ENCODE data around the gene ZNF532. TPM values are rescaled to one million over a fixed set of nuclear protein-coding genes. Genes with fewer than 3 reads are reported as not detected.
"Not testable (repeated sequence)": the region's sequence is repeated elsewhere in the genome, so short reads cannot be mapped to it uniquely, and the experiment has no call there.

ZNF532 gene
- total and polyA plus RNA-seq, 2 donors from 2014 or later = 5.7 to 76.3 TPM

DNA sequence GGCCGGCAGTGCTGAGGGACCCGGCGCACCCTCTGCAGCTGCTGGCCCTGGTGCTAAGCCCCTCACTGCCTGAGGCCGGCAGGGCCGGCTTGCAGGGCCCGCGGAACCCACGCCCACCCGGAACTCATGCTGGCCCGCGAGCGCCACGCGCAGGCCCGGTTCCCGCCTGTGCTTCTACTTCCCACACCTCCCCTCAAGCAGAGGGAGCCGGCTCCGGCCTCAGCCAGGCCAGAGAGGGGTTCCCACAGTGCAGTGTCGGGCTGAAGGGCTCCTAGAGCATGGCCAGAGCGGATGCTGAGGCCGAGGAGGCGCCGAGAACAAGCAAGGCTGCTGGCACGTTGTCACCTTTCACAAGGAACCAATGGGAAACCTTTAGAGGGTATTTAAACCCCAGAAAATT, 36.8 kb upstream of the ZNF532 start:
- intact Hi-C loops (cut with DNase I) = no loop called here
- Histone ChIP-seq H3K27me3 (ENCODE audit: control insufficient read depth, insufficient read depth, low read length) (no peaks in the 10 kb centered on the region), H3K27ac (ENCODE audit: low read depth in 2 of 2, low read length in 2 of 2) (no peak overlapping the region), H3K9ac (ENCODE audit: low read length in 3 of 3) (no peak overlapping the region), H3K9me3 (ENCODE audit: control insufficient read depth in 2 of 3, insufficient read depth in 1 of 3, low read length in 3 of 3) (no peaks in the 10 kb centered on the region), H3K36me3 (ENCODE audit: control insufficient read depth in 2 of 3, insufficient read depth in 3 of 3, low read length in 3 of 3) (no peaks in the 10 kb centered on the region), H3K4me3 (ENCODE audit: low read length in 3 of 3) (no peak overlapping the region), H3K4me1 (ENCODE audit: control insufficient read depth in 2 of 3, insufficient read depth in 2 of 3, low read depth in 1 of 3, low read length in 3 of 3) (no peaks in the 10 kb centered on the region)
- DNase-seq = no peak
- TF ChIP-seq, protein P1, sequence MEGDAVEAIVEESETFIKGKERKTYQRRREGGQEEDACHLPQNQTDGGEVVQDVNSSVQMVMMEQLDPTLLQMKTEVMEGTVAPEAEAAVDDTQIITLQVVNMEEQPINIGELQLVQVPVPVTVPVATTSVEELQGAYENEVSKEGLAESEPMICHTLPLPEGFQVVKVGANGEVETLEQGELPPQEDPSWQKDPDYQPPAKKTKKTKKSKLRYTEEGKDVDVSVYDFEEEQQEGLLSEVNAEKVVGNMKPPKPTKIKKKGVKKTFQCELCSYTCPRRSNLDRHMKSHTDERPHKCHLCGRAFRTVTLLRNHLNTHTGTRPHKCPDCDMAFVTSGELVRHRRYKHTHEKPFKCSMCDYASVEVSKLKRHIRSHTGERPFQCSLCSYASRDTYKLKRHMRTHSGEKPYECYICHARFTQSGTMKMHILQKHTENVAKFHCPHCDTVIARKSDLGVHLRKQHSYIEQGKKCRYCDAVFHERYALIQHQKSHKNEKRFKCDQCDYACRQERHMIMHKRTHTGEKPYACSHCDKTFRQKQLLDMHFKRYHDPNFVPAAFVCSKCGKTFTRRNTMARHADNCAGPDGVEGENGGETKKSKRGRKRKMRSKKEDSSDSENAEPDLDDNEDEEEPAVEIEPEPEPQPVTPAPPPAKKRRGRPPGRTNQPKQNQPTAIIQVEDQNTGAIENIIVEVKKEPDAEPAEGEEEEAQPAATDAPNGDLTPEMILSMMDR (IDR thresholded peaks at IDR 0.05; ENCODE audit: borderline replicate concordance, extremely low read depth, insufficient read depth) = no peak
- FAIRE-seq = no peak

DNA sequence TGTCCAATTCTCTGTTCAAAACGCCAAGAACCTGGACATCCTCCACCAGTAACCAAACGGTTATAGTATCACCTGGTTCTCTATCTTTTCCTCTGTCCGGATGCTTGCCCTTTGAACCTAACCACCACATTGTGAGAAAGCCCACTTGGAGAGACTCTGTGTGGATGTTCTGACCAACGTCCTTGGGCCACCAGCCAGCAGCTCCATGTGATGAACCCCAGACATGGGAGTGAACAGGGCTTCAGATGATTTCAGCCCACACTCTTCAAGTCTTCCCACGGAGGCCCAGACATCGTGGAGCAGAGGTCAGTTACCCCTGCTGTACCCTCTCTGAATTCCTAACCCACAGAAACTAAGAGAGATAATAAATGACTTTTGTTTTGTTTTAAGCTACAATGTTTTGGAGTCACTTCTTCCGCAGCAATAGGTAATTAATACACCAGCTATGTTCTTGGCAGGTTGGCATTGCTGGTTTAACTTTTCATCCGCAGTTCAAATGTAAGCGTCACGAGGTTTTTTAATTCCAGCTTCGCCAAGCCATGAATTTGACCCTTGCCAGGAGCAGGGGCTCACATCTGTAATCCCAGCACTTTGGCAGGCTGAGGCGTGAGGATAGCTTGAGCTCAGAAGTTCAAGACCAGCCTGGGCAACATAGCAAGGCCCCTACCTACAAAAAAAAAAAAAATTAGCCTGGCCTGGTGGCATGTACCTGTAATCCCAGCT, 36.1 kb upstream of the ZNF532 start:
- Histone ChIP-seq H3K36me3 (ENCODE audit: control insufficient read depth in 2 of 3, insufficient read depth in 3 of 3, low read length in 3 of 3) (no peaks in the 10 kb centered on the region), H3K4me3 (ENCODE audit: low read length in 3 of 3) (no peak overlapping the region), H3K27ac (ENCODE audit: low read depth in 2 of 2, low read length in 2 of 2) (no peak overlapping the region), H3K4me1 (ENCODE audit: control insufficient read depth in 2 of 3, insufficient read depth in 2 of 3, low read depth in 1 of 3, low read length in 3 of 3) (no peaks in the 10 kb centered on the region), H3K9me3 (ENCODE audit: control insufficient read depth in 2 of 3, insufficient read depth in 1 of 3, low read length in 3 of 3) (no peaks in the 10 kb centered on the region), H3K27me3 (ENCODE audit: control insufficient read depth, insufficient read depth, low read length) (no peaks in the 10 kb centered on the region), H3K9ac (ENCODE audit: low read length in 3 of 3) (no peak overlapping the region)
- no peak for FAIRE-seq
- TF ChIP-seq, protein P1 (IDR thresholded peaks at IDR 0.05; ENCODE audit: borderline replicate concordance, extremely low read depth, insufficient read depth) = no peak
- intact Hi-C loops (cut with DNase I) = no loop called here
- DNase-seq = no peak

DNA sequence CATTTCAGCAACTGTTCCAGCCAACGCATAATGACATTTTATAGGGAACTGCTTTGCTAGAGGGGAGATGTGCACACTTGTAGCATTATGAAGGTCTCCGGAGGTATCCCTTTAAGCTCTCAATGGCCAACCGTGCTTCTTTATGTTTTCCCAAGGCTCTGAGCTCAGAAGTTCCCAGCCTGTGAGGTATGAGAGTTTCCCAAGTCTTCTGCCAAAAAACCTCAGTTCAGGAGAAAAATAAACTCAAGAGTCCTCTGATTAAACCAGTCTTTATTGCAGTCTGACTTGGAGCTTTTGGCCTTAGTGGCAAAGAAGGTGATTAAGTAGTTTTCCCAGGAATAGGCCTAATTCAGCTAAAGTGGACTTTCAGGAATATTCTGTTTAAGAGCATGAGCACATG, 35.4 kb upstream of the ZNF532 start:
- DNase-seq (no peak), FAIRE-seq (no peak)
- Histone ChIP-seq H3K36me3 (ENCODE audit: control insufficient read depth in 2 of 3, insufficient read depth in 3 of 3, low read length in 3 of 3) (no peaks in the 10 kb centered on the region), H3K4me1 (ENCODE audit: control insufficient read depth in 2 of 3, insufficient read depth in 2 of 3, low read depth in 1 of 3, low read length in 3 of 3) (no peaks in the 10 kb centered on the region), H3K9ac (ENCODE audit: low read length in 3 of 3) (no peak overlapping the region), H3K9me3 (ENCODE audit: control insufficient read depth in 2 of 3, insufficient read depth in 1 of 3, low read length in 3 of 3) (no peaks in the 10 kb centered on the region), H3K27me3 (ENCODE audit: control insufficient read depth, insufficient read depth, low read length) (no peaks in the 10 kb centered on the region), H3K4me3 (ENCODE audit: low read length in 3 of 3) (no peak overlapping the region), H3K27ac (ENCODE audit: low read depth in 2 of 2, low read length in 2 of 2) (no peak overlapping the region)
- intact Hi-C loops (cut with DNase I) = no loop called here
- TF ChIP-seq, protein P1 (IDR thresholded peaks at IDR 0.05; ENCODE audit: borderline replicate concordance, extremely low read depth, insufficient read depth) = no peak

DNA sequence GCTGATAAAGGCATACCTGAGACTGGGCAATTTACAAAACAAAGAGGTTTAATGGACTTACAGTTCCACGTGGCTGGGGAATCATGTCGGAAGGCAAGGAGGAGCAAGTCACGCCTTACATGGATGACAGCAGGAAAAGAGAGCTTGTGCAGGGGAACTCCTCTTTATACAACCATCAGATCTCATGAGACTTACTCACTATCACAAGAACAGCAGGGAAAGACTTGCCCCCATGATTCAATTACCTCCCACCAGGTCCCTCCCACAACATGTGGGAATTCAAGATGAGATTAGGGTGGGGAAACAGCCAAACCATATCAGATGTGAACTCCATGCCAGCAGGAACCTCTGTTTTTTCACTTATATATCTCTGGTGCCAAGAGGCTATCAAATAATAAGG, 34.8 kb upstream of the ZNF532 start:
- H3K4me3 ChIP-seq (ENCODE audit: low read length in 3 of 3); intact Hi-C loops (cut with DNase I); DNase-seq; H3K9me3 ChIP-seq (ENCODE audit: control insufficient read depth in 2 of 3, insufficient read depth in 1 of 3, low read length in 3 of 3); H3K36me3 ChIP-seq (ENCODE audit: control insufficient read depth in 2 of 3, insufficient read depth in 3 of 3, low read length in 3 of 3); H3K27me3 ChIP-seq (ENCODE audit: control insufficient read depth, insufficient read depth, low read length); H3K27ac ChIP-seq (ENCODE audit: low read depth in 2 of 2, low read length in 2 of 2); H3K4me1 ChIP-seq (ENCODE audit: control insufficient read depth in 2 of 3, insufficient read depth in 2 of 3, low read depth in 1 of 3, low read length in 3 of 3); H3K9ac ChIP-seq (ENCODE audit: low read length in 3 of 3); FAIRE-seq: not testable (repeated sequence)
